HEK293 (cell line): ENCODE data around the gene KIF2C.

ENCODE experiments used
- BCL11A ChIP-seq: fragments of 450-650 bp; formaldehyde crosslinking; IDR thresholded peaks from 2 replicates; pipeline ENCODE4 v1.5.1; 2016; ENCODE audit warnings: low read depth, missing biosample characterization, missing genetic modification characterization
- GLIS1 ChIP-seq: fragments of 450-650 bp; formaldehyde crosslinking; IDR thresholded peaks from 2 replicates; pipeline ENCODE4 v1.5.1; 2016; ENCODE audit warnings: missing biosample characterization, missing genetic modification characterization
- GLIS2 ChIP-seq: fragments of 450-650 bp; formaldehyde crosslinking; IDR thresholded peaks from 2 replicates; pipeline ENCODE4 v1.5.1; 2016; ENCODE audit warnings: missing biosample characterization, missing genetic modification characterization
- MEIS1 ChIP-seq: sonication (generic); formaldehyde crosslinking; IDR thresholded peaks from 2 replicates; pipeline ENCODE4 v1.8.1; 2022; ENCODE audit warnings: missing genetic modification reagents, mild to moderate bottlenecking, borderline replicate concordance
- PRDM1 ChIP-seq: fragments of 450-650 bp; formaldehyde crosslinking; IDR thresholded peaks from 2 replicates; pipeline ENCODE4; 2016; ENCODE audit warnings: missing biosample characterization, missing genetic modification characterization
- WT1 ChIP-seq: fragments of 450-650 bp; formaldehyde crosslinking; IDR thresholded peaks from 2 replicates; pipeline ENCODE4 v1.5.1; 2016; ENCODE audit warnings: missing biosample characterization, missing genetic modification characterization
- YY2 ChIP-seq: fragments of 450-650 bp; formaldehyde crosslinking; IDR thresholded peaks from 2 replicates; pipeline ENCODE4 v1.5.1; 2016; ENCODE audit warnings: missing biosample characterization, missing genetic modification characterization
- ZBTB10 ChIP-seq: fragments of 450-650 bp; formaldehyde crosslinking; IDR thresholded peaks from 2 replicates; pipeline ENCODE4 v1.5.1; 2016; ENCODE audit warnings: missing biosample characterization, missing genetic modification characterization
- ZBTB26 ChIP-seq: fragments of 450-650 bp; formaldehyde crosslinking; optimal IDR thresholded peaks from 2 replicates; pipeline ENCODE3; 2016; ENCODE audit warnings: missing biosample characterization, mild to moderate bottlenecking, missing genetic modification characterization
- ZBTB7A ChIP-seq: fragments of 450-650 bp; formaldehyde crosslinking; IDR thresholded peaks from 2 replicates; pipeline ENCODE4 v1.5.1; 2016; ENCODE audit warnings: low read depth, missing biosample characterization, missing genetic modification characterization
- ZBTB8A ChIP-seq: fragments of 450-650 bp; formaldehyde crosslinking; IDR thresholded peaks from 2 replicates; pipeline ENCODE4 v1.5.1; 2016; ENCODE audit warnings: missing biosample characterization, missing genetic modification characterization
- ZNF121 ChIP-seq: fragments of 450-650 bp; formaldehyde crosslinking; IDR thresholded peaks from 2 replicates; pipeline ENCODE4 v1.5.1; 2016; ENCODE audit warnings: missing biosample characterization, missing genetic modification characterization
- ZNF169 ChIP-seq: fragments of 450-650 bp; formaldehyde crosslinking; IDR thresholded peaks from 2 replicates; pipeline ENCODE4 v1.5.1; 2016; ENCODE audit warnings: missing biosample characterization, missing genetic modification characterization
- ZNF174 ChIP-seq: fragments of 450-650 bp; formaldehyde crosslinking; IDR thresholded peaks from 2 replicates; pipeline ENCODE4 v1.5.0; 2017; ENCODE audit warnings: missing biosample characterization, mild to moderate bottlenecking, missing genetic modification characterization
- ZNF19 ChIP-seq: fragments of 450-650 bp; formaldehyde crosslinking; IDR thresholded peaks from 2 replicates; pipeline ENCODE4; 2016; ENCODE audit warnings: missing biosample characterization, missing genetic modification characterization, low read depth
- ZNF202 ChIP-seq: fragments of 450-650 bp; formaldehyde crosslinking; IDR thresholded peaks from 2 replicates; pipeline ENCODE4 v1.5.1; 2016; ENCODE audit warnings: missing biosample characterization, missing genetic modification characterization, borderline replicate concordance
- ZNF223 ChIP-seq: fragments of 450-650 bp; formaldehyde crosslinking; IDR thresholded peaks from 2 replicates; pipeline ENCODE4 v1.5.1; 2016; ENCODE audit warnings: missing biosample characterization, missing genetic modification characterization
- ZNF23 ChIP-seq: fragments of 450-650 bp; formaldehyde crosslinking; IDR thresholded peaks from 2 replicates; pipeline ENCODE4 v1.5.1; 2016; ENCODE audit warnings: missing biosample characterization, missing genetic modification characterization, borderline replicate concordance
- ZNF362 ChIP-seq: fragments of 450-650 bp; formaldehyde crosslinking; IDR thresholded peaks from 2 replicates; pipeline ENCODE4 v1.5.1; 2016; ENCODE audit warnings: missing biosample characterization, missing genetic modification characterization
- ZNF416 ChIP-seq: fragments of 450-650 bp; formaldehyde crosslinking; IDR thresholded peaks from 2 replicates; pipeline ENCODE4 v1.5.1; 2016; ENCODE audit warnings: missing biosample characterization, missing genetic modification characterization
- ZNF449 ChIP-seq: fragments of 450-650 bp; formaldehyde crosslinking; IDR thresholded peaks from 2 replicates; pipeline ENCODE4 v1.5.1; 2017; ENCODE audit warnings: missing biosample characterization, mild to moderate bottlenecking, missing genetic modification characterization, moderate library complexity
- ZNF518A ChIP-seq: fragments of 450-650 bp; formaldehyde crosslinking; conservative IDR thresholded peaks from 2 replicates; pipeline ENCODE4 v1.5.1; 2016; ENCODE audit warnings: low read depth, missing biosample characterization, missing genetic modification characterization
- ZNF521 ChIP-seq: fragments of 450-650 bp; formaldehyde crosslinking; IDR thresholded peaks from 2 replicates; pipeline ENCODE4 v1.5.1; 2017; ENCODE audit warnings: missing biosample characterization, mild to moderate bottlenecking, missing genetic modification characterization
- ZNF529 ChIP-seq: fragments of 450-650 bp; formaldehyde crosslinking; IDR thresholded peaks from 2 replicates; pipeline ENCODE4 v1.5.1; 2017; ENCODE audit warnings: missing genetic modification characterization, missing biosample characterization; ENCODE audit not compliant: insufficient replicate concordance
- ZNF561 ChIP-seq: fragments of 450-650 bp; IDR thresholded peaks from 2 replicates; pipeline ENCODE4 v1.5.1; 2018; ENCODE audit warnings: missing biosample characterization, missing genetic modification characterization, borderline replicate concordance
- ZNF600 ChIP-seq: fragments of 450-650 bp; formaldehyde crosslinking; IDR thresholded peaks from 2 replicates; pipeline ENCODE4 v1.5.1; 2016; ENCODE audit warnings: missing biosample characterization, missing genetic modification characterization
- ZNF626 ChIP-seq: fragments of 450-650 bp; sonication (Bioruptor Pico); formaldehyde crosslinking; IDR thresholded peaks from 2 replicates; pipeline ENCODE4 v1.5.1; 2018; ENCODE audit warnings: missing biosample characterization, missing genetic modification characterization, inconsistent platforms
- ZNF660 ChIP-seq: fragments of 450-650 bp; IDR thresholded peaks from 2 replicates; pipeline ENCODE4 v1.5.1; 2018; ENCODE audit warnings: missing biosample characterization, mild to moderate bottlenecking, missing genetic modification characterization
- ZNF747 ChIP-seq: fragments of 450-650 bp; formaldehyde crosslinking; IDR thresholded peaks from 2 replicates; pipeline ENCODE4 v1.5.1; 2016; ENCODE audit warnings: missing biosample characterization, missing genetic modification characterization

The KIF2C gene

GRCh38 chr1:44786138-44786840 lies 46.7 kb downstream of the KIF2C start (continued):
- TF ChIP-seq ZNF202: no peak
- no peak for TF ChIP-seq ZNF23 (tag by site-specific recombination)
- TF ChIP-seq ZNF660 (tag by site-specific recombination): no peak; the same call in 1 of the 2 replicates
- TF ChIP-seq ZNF626 (tag by site-specific recombination): no peak
- TF ChIP-seq ZNF561 (tag by site-specific recombination): peak; percentile 80; the same call in 1 of the 2 replicates
- TF ChIP-seq ZNF19 (tag by site-specific recombination): no peak
- TF ChIP-seq ZNF223 (tag by site-specific recombination): no peak
- TF ChIP-seq ZNF449 (tag by site-specific recombination): no peak
- no peak; the same call in 1 of the 2 replicates for TF ChIP-seq ZNF121 (tag by site-specific recombination)
- no peak for TF ChIP-seq PRDM1
- TF ChIP-seq ZNF174 (tag by site-specific recombination): no peak
- TF ChIP-seq ZBTB7A (tag by site-specific recombination): no peak
- no peak for TF ChIP-seq ZNF747
- no peak for TF ChIP-seq ZNF416 (tag by site-specific recombination)
- no peak for TF ChIP-seq ZNF521
- no peak for TF ChIP-seq ZBTB8A (tag by site-specific recombination)
- peak; percentile 99 for TF ChIP-seq GLIS1 (tag by site-specific recombination)
- 0 out of 2 replicates have a peak, but pooled peaks have one; percentile 15 for TF ChIP-seq WT1
- no peak for TF ChIP-seq YY2 (tag by site-specific recombination)
- TF ChIP-seq ZNF529: no peak
- TF ChIP-seq GLIS2 (tag by site-specific recombination): peak; percentile 96
- no peak for TF ChIP-seq MEIS1 (CRISPR knock-in tag)
- TF ChIP-seq ZNF600: peak; percentile 100
- peak; percentile 97 for TF ChIP-seq ZBTB26
- TF ChIP-seq ZNF169: no peak
- TF ChIP-seq ZNF362 (tag by site-specific recombination): no peak
- peak; percentile 82 for TF ChIP-seq ZBTB10
- TF ChIP-seq ZNF518A (tag by site-specific recombination): no peak
- 0 out of 2 replicates have a peak, but pooled peaks have one; percentile 26 for TF ChIP-seq BCL11A
